HG03108 (cell line): ENCODE results near the gene DQX1.

Experiments
- ATAC-seq: cut with Tn5 transposase; IDR thresholded peaks from one replicate; pipeline ENCODE4 v1.9.1; 2021; ENCODE audit warnings: moderate library complexity; ENCODE audit not compliant: unreplicated experiment

DQX1 gene

DNA sequence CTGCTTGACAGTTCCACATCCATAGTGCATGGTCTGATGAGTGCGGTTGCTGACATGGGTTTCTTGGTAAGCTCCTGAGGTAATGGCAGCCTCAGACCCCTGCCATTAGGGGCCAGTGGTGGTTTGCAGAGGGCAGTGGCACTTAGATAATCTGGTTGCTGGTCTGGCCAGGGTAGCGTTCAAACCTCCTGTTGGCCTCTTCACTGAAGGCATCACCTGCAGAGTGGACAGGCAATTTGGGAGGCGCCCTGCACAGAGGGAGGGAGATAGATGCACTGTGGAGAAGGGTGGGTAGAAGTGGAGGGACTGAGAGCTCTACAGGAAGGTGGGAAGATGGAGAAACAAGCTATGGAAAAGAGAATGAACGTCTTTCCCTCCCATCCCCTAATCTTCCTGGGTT, 7.4 kb upstream of the DQX1 start:
- no peak for ATAC-seq

DNA sequence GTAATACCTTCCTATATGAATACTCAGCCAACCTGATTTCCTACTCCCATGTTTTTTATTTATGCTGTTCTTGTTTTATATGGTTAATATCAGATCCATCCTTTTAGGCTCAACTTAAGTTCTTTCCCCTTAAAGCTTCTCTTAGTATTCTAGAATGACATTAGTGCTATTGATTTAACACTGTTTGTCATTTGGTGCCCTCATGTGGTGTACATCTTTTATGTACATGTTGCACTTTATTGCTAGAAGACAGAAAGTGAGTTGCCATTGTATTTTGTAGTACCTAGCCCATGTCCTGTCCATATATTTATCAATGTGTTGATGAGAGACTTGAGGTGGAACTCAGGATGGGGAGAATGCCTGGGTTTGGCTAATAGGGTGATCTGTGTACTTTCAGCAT, 6.2 kb upstream of the DQX1 start:
- no peak for ATAC-seq

DNA sequence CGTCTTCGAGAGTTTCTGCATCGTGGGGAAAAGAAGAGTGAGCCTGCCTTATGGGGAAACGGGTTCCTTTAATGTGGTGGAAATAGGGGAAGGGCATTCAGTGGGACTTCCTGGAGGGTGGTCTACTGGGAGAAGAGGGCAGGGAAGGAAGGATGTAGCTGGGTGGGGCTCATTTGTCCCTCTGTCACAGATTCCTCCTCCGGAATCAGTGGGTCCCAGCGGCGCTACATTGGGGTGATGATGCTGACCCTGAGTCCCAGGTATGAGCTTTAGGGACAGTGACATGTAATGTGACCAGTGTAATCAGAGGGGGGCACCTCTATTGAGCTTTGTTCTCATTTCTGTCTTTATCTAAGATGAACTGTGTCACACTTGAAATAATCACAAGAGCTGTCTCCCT, 5.6 kb upstream of the DQX1 start:
- ATAC-seq, result no peak

DNA sequence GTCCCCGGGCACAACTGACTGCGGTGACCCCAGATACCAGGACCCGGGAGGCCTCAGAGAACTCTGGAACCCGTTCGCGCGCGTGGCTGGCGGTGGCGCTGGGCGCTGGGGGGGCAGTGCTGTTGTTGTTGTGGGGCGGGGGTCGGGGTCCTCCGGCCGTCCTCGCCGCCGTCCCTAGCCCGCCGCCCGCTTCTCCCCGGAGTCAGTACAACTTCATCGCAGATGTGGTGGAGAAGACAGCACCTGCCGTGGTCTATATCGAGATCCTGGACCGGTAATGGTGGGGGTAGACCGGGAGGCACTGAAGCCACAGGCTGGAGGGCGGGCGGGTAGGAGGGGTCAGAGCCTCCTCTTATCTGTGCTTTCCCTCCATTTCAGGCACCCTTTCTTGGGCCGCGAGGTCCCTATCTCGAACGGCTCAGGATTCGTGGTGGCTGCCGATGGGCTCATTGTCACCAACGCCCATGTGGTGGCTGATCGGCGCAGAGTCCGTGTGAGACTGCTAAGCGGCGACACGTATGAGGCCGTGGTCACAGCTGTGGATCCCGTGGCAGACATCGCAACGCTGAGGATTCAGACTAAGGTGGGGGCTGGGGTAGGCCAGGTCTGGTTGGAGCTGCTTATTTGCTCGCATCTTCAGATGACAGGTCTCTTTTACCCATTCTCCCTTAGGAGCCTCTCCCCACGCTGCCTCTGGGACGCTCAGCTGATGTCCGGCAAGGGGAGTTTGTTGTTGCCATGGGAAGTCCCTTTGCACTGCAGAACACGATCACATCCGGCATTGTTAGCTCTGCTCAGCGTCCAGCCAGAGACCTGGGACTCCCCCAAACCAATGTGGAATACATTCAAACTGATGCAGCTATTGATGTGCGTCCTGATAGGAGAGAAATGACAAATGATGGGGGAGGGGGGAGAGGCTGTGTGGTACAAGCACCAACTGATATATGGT, 4.5 kb upstream of the DQX1 start:
- peak; percentile 34 for ATAC-seq

DNA sequence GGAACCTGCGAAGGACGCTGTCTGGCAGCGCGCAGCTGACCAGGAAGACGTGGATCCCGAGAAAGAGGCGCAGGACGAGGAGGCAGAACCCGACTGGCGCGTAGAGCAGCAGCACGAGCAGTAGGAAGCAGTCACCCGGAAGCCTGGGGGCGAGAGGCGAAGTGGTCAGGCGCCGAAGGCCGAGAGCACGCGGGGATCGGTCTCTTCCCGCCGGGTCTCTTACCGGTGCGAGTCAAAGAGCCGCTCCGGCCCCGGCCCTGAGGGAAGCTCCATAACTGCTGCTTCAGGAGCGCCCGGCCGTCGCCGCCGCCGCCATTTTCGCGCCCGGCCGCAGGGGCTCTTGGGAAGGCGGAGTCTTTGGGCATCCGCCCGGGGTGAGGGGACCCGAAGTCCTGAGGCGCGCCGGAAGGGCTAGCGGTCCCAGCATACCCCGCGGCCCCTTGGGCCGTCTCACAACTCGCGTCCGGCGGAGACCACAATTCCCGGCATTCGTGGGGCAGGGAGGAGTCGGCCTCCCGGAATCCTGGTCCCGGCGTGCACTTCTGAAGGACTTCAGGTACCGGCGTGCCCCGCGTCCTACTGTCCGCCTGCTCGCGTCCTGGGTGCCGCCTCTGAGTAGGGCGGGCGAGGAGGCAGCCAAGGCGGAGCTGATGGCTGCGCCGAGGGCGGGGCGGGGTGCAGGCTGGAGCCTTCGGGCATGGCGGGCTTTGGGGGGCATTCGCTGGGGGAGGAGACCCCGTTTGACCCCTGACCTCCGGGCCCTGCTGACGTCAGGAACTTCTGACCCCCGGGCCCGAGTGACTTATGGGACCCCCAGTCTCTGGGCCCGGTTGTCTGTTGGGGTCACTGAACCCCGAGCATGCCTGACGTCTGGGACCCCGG, 3.6 kb upstream of the DQX1 start, which contains the start of the genes AUP1 and HTRA2:
Gene AUP1 (minus strand): TSS at position 350 of the 882 bp plus-strand sequence. CDS start 77 bp downstream, at position 273.
Gene HTRA2 (plus strand): TSS at position 577 of the 882 bp plus-strand sequence. CDS start 74 bp downstream, at position 651.
- ATAC-seq, result peak; percentile 78

DNA sequence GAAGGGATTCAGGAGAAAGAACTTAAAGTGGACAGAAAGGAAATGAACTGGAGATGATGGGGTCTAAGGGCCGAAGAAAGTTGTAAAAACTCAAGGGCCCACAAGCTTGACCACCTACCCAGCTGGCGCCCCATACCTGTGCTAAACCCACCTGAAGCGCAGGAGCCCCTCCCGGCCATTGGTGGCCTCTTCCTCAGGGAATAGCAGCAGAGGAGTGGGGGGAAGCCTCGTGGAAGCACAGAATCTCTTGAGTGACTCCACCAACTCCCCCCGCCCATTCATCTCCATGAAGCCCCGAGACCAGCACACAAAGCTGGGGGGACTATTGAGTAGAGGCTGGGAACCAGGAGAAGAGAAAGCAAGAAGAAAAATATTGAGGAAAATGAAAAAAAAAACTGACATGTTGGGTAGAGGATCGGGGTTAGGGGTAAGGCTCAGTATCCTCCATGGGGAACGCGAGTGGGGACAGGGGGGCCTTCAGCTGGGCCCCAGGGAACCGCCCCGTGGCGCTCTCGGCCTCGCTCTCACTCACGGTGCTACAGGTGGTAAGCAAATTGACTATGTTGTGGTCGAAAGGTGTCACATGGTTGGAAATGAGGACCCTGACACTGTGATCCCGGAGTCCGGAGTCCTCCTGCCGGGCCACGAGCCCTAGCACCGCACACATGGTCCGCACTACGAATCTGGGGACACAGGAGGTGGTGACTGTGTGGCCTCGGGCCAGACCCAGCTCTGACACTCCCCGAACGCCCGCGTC, 2.7 kb upstream of the DQX1 start:
- ATAC-seq, result peak; percentile 0

DNA sequence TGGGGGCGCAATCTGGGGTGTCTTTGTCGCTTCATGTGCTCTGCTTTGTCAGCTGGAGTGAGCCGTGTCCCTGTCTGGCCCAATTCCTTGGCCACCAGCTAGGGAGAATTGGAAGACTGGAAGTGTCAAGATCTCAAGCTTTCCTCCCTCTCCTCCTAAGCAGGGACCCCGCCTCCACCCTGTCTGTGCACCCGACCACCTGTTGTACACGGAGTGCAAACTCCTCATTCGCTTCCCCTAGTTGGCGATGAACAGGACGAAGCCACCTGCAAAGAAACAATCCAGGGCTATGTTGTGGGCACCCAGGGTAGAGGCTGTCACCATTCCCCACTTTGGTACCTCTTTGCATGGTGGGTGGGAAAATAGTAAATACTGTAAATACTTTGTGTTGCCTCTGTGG, 1.7 kb upstream of the DQX1 start:
- no peak for ATAC-seq

DNA sequence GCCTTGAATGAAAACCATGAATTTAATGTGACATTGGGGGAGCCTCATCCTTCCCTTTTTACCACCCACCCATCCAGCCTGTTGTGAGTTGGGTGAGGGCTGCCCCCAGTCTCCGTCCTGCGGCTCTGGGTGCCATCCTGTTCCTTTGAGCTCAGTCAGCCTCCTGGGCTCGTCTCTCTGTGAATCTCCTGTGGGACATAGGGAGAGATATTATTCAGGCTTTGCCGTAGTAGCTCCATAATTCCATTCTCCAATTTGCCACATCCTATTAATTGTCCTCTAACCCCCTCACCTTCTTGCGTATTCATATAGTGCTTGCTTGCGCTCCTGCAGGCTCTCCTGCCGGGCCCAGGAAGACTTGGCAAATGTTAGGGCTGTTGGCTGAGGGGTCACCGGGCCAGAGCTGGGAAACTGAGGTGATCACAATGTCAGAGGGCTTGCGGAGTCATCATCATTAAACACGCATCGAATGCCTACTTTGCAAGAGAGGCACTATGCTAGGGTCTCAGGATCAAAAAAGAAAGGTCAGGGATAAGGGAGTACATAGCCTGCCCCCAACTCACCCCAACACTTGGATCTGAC, 709 bp upstream of the DQX1 start:
- no peak for ATAC-seq

DNA sequence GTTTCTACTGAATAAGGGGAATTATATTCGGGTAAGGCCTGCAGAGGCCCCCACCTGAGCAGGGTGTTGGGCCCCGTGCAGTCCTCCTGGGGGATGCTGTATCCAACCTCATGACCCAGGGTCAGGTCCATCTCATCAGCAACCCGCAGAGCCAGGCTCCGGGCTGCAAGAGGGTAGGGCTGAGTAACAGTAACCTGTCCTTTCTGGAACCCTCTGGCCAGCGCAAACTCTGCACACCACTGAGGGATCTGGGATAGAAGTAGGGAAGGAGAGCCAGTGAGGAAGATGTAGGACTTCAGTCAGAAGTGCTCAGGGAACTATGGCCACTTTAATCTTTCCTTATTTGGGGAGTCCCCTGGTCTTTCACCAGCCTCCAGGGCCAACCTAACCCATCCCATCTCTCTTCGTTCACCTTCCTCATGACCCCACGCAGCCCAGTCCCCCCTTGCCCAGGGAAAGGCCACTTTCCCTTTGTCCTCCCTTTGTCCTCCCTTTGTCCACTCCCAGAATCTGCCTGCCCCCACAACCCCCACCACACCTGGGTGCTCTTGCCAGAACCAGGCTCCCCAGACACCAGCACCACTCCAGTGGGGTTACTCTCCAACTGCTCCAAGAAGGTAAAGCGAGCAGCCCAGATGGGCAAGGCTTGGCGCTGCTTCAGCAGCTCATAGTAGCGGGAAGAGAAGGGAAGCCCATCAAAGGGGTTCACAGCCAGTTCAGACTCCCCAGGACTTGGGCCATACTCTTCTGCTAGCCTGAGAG, 895 bp downstream of the DQX1 start:
- ATAC-seq, result no peak

DNA sequence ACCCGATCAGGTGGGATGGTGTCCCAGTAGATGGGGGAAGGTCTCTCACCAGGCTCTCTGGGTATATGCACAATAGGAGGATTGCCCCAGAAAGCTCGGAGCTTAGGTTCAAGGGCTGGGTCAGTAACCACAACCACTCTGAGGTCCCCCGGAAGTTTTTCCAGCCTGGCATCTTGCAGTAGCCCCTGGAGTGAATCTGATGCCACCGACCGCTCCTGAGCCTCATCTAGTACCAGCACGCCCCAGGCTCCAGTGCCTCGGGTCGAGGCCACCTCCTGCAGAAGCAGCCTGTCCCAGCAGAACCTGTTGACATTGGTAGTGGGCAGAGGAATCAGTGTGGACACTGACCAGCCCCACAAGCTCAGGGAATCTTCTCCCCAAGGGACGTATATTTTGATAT, 2.0 kb downstream of the DQX1 start:
- ATAC-seq, result no peak

DNA sequence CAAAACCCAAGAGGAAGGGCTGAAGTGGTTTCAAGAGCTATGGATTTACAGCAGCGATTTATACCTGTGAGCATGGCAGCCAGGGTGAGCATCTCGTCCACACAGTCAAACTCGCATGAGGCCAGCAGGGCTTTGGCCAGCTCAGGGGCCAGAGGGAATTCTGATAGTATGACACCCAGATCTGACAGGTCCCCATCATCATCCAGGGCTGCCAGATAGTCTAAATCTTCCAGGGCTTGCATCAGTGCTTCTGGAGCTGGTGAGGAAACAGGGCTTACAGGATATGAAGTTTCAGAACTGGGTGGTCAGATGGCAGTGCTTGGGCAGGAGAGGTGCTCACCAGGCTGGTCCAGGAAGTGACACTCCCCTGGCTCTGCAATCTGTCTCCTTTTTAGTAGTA, 3.5 kb downstream of the DQX1 start:
- no peak for ATAC-seq

DNA sequence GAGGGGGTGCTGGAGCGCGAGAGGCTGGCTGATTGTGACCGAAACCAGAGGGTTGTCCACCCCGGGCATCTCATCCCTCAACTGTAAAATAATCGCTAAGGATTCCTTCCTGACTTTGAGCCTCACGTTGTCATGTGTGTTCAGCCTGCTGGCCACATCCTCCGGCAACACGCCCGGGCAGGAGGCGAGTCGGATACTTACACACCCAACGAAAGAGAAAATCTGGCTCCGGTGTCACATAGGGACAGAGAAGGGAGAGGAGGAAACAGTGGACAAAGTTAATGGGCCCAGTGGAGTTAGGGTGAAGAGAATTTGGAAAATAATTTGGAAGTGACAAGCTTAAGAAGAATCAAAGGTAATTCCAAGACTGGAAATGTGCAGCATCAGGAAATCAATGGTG, 9.4 kb downstream of the DQX1 start:
- no peak for ATAC-seq

DNA sequence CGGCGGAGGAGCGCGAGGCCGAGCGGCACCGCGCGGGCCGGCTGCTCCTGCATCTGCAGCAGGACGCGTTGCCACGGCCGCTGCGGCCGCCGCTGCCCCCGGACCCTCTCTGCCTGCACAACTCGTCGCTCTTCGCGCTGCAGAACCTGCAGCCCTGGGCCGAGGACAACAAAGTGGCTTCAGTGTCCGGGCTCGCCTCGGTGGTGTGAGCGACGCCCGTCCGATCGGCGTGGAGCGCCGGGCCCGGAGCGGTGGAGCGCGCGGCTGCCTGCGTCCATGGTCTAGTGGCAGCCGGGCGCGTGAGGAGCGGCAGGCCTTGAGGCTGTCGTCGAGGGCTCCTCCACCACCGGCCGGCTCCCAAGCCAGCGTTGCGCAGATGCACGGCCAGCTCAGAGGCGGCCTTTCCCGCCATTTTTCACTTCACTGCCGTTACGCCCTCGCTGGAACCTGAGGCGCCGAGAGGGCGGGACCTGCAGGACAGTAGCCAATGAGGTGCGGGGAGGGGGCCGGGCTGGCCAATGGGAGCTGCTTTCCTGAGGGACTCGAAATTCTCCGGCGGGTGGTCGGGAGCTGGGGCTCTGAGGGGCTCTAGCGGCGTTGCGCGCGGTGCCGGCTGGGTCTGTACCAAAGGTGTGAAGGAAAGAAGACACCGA, 9.9 kb downstream of the DQX1 start:
- no peak for ATAC-seq

DNA sequence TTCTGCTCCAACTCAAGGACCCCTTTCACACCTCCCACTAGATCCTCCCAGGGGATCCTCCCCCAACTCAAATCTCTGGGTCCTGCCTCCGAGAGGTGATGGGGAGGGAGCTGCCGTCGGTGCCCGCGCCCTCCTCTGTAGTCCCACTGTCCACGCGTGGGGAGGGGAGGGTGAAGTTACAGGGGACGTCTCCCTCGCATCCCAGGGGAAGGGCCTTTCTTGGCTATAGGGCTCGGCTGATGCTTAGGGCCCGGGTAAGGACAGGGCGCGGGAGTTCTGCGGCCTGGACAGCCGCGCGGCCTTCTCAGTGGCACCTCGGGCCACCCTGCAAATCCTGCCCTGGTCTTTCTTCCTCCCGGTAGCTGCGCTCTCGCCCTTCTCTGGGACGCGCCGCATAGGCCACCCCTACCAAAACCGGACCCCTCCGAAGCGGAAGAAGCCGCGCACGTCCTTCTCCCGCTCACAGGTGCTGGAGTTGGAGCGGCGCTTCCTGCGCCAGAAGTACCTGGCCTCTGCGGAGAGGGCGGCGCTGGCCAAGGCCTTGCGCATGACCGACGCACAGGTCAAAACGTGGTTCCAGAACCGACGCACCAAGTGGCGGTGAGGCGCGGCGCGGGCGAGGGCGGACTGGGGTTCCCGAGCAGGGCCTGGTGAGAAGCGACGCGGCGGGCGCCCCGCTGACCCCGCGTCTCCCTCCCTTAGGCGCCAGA, 10.6 kb downstream of the DQX1 start:
- no peak for ATAC-seq

DNA sequence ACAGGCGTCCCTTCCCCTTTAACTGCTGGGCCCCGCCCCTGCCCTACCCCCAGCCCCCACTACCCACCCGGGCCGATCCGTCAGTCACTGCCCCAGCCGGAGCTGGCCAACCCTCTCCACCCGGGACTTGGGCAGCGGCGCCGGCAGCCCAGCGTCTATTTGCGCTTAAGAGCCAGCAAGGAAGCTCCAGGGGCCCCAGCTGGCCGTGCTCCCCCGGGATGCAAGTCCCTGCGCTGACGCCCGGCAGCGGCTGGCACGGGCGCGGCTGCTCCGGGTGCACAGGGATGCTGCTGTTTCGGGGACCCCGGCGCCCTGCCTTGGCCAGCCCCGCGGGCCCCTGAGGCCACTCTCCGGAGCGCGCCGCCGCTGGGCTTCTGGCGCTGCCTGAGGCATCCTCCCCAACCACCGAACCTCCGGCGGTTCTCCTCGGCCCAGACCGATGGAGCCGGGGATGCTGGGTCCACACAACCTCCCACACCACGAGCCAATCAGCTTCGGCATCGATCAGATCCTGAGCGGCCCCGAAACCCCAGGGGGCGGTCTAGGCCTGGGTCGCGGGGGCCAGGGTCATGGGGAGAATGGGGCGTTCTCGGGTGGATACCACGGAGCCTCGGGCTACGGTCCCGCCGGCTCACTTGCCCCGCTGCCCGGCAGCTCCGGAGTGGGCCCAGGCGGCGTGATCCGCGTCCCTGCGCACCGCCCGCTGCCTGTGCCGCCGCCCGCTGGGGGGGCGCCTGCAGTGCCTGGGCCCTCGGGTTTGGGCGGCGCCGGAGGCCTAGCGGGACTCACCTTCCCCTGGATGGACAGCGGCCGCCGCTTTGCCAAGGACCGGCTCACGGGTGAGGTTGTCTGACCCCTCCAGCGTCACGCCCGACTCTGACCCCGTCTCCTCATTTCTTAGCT, 11.4 kb downstream of the DQX1 start, which contains the start of gene TLX2:
Gene TLX2 (plus strand): TSS at position 83 of the 903 bp plus-strand sequence. CDS start 357 bp downstream, at position 440.
- ATAC-seq, result no peak

DNA sequence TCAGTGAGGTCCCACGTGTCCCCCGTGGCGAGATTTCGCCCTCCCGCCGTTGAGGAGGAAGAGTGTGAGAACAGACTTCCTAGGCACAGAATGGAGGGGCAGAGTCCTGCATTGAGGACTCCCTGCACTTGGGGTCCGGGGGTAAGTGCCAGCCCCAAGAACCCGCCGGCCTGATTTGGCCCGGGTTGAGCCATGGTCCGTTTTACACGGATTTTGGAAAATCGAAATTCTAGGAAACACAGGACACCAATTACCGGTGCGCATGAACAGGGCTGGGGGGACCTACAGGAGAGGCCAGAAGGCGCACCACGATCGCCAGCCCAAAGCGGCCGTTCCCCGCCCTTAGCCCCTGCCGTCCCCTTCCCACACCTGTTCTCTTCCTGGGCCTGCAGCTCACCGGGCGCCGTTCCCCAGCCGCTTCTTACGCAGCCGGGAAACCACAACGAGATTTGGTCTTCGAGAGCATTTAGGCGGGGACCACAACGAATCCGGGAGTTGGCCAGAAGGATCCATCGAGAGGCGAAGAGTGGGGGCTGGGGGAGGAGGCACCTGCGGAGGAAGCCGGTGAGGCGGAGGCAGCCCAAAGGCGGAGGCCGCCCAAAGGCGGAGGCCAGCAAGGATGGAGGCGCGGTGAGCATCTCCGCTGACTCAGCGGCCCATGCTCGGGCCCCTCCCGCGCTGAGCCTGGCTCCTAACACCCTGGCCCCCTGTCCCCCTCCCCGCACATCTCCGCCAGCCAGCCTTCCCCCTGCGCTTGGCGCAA, 12.2 kb downstream of the DQX1 start:
- ATAC-seq, result no peak
